Activated CD8-positive, alpha-beta memory T cell treated with anti-CD3 and anti-CD28 coated beads, Interleukin-2, amount 10 ng/mL, durations not matched to agents 7 days and 5 days (primary cell): ENCODE results near the gene USH2A. TPM values are rescaled to one million over a fixed set of nuclear protein-coding genes. Genes with fewer than 3 reads are reported as not detected.

ENCODE experiments used
- ATAC-seq: fragments of 150-1000 bp; cut with Tn5 transposase; one replicate; pipeline ENCODE4 v1.10.0; 2021; ENCODE audit warnings: moderate library complexity
- CTCF ChIA-PET: fragments of 350-600 bp; sonication (Branson Sonifier 250); formaldehyde crosslinking; loops from one replicate; lab custom pipeline; 2021; ENCODE audit warnings: antibody characterized with exemption; lab: Charles Lee
- DNase-seq: peaks from one replicate; pipeline ENCODE4 v3.0.0-alpha.2; 2020
- H3K27ac Mint-ChIP-seq: one replicate; pipeline ENCODE4 v1.8.0; 2021; ENCODE audit warnings: mild to moderate bottlenecking, mixed read lengths
- H3K27me3 Mint-ChIP-seq: one replicate; pipeline ENCODE4 v1.8.0; 2021; ENCODE audit warnings: mixed read lengths
- H3K36me3 Mint-ChIP-seq: one replicate; pipeline ENCODE4 v1.8.0; 2021; ENCODE audit warnings: mild to moderate bottlenecking, mixed read lengths
- H3K4me1 Mint-ChIP-seq: one replicate; pipeline ENCODE4 v1.8.0; 2021; ENCODE audit warnings: mixed read lengths
- H3K4me3 Mint-ChIP-seq: one replicate; pipeline ENCODE4 v1.8.0; 2021; ENCODE audit warnings: mild to moderate bottlenecking, moderate library complexity, mixed read lengths
- H3K9me3 Mint-ChIP-seq: one replicate; pipeline ENCODE4 v1.8.0; 2022; ENCODE audit warnings: low read depth, mixed read lengths
- total RNA-seq, 2 experiments: library from RNA; stranded (reverse); gene quantifications; one replicate each; pipeline ENCODE4 v1.2.3, GENCODE V29; 2021

Gene USH2A
- total RNA-seq, 2 experiments from 2014 or later: not detected

GRCh38 chr1:215731699-215732098 is 691.5 kb downstream of the USH2A start:
- H3K4me3 Mint-ChIP-seq: no peak overlapping the region
- no peaks in the 10 kb centered on the region for H3K27me3 Mint-ChIP-seq
- no peaks in the 10 kb centered on the region for H3K4me1 Mint-ChIP-seq
- DNase-seq: no peak
- CTCF ChIA-PET: no interaction called here
- H3K27ac Mint-ChIP-seq: no peak overlapping the region
- no peak for ATAC-seq
- no peaks in the 10 kb centered on the region for H3K36me3 Mint-ChIP-seq
- no peaks in the 10 kb centered on the region for H3K9me3 Mint-ChIP-seq

- ATAC-seq (no peak), DNase-seq (no peak)
- Mint-ChIP-seq H3K27ac (no peak overlapping the region), H3K9me3 (no peaks in the 10 kb centered on the region), H3K27me3 (no peaks in the 10 kb centered on the region), H3K4me3 (no peak overlapping the region), H3K36me3 (no peaks in the 10 kb centered on the region), H3K4me1 (no peaks in the 10 kb centered on the region)
- CTCF ChIA-PET: no interaction called here
These were observed 692.6 kb downstream of the USH2A start for GRCh38 chr1:215730600-215730999.

GRCh38 chr1:215728169-215728568 is 695.1 kb downstream of the USH2A start:
- Mint-ChIP-seq H3K36me3 (no peaks in the 10 kb centered on the region), H3K4me3 (no peak overlapping the region), H3K27ac (no peak overlapping the region), H3K27me3 (no peaks in the 10 kb centered on the region), H3K9me3 (peaks cover 1% of the 10 kb centered on the region), H3K4me1 (no peaks in the 10 kb centered on the region)
- CTCF ChIA-PET: no interaction called here
- DNase-seq (no peak), ATAC-seq (no peak)

GRCh38 chr1:215720126-215720525 is 703.1 kb downstream of the USH2A start:
- no peak overlapping the region for H3K4me3 Mint-ChIP-seq
- CTCF ChIA-PET: no interaction called here
- peaks cover 8% of the 10 kb centered on the region for H3K9me3 Mint-ChIP-seq
- H3K36me3 Mint-ChIP-seq: no peaks in the 10 kb centered on the region
- DNase-seq: no peak
- no peaks in the 10 kb centered on the region for H3K27me3 Mint-ChIP-seq
- H3K4me1 Mint-ChIP-seq: no peaks in the 10 kb centered on the region
- no peak overlapping the region for H3K27ac Mint-ChIP-seq
- ATAC-seq: no peak

- CTCF ChIA-PET: no interaction called here
- H3K27me3 Mint-ChIP-seq: no peaks in the 10 kb centered on the region
These were observed 703.7 kb downstream of the USH2A start for GRCh38 chr1:215719552-215719951.

GRCh38 chr1:215718575-215719287 is 704.5 kb downstream of the USH2A start:
- CTCF ChIA-PET: no interaction called here
- Mint-ChIP-seq H3K36me3 (no peaks in the 10 kb centered on the region), H3K4me3 (no peak overlapping the region)

More at GRCh38 chr1:215719552-215719951, 703.7 kb downstream of the USH2A start:
- ATAC-seq (no peak), DNase-seq (no peak)
- H3K9me3 Mint-ChIP-seq: peaks cover 8% of the 10 kb centered on the region
- H3K36me3 Mint-ChIP-seq: no peaks in the 10 kb centered on the region
- no peak overlapping the region for H3K4me3 Mint-ChIP-seq
- H3K4me1 Mint-ChIP-seq: no peaks in the 10 kb centered on the region
- H3K27ac Mint-ChIP-seq: no peak overlapping the region

GRCh38 chr1:215717677-215718426 is 705.4 kb downstream of the USH2A start:
- no peak overlapping the region for H3K27ac Mint-ChIP-seq
- CTCF ChIA-PET: no interaction called here
- H3K4me3 Mint-ChIP-seq: no peak overlapping the region
- ATAC-seq (no peak), DNase-seq (no peak)
- H3K27me3 Mint-ChIP-seq: no peaks in the 10 kb centered on the region
- no peaks in the 10 kb centered on the region for H3K4me1 Mint-ChIP-seq
- no peaks in the 10 kb centered on the region for H3K36me3 Mint-ChIP-seq
- H3K9me3 Mint-ChIP-seq: peaks cover 6% of the 10 kb centered on the region

More at GRCh38 chr1:215718575-215719287, 704.5 kb downstream of the USH2A start:
- Mint-ChIP-seq H3K27ac (no peak overlapping the region), H3K9me3 (peaks cover 8% of the 10 kb centered on the region), H3K27me3 (no peaks in the 10 kb centered on the region), H3K4me1 (no peaks in the 10 kb centered on the region)
- no peak for ATAC-seq
- DNase-seq: no peak

- ATAC-seq: no peak
- CTCF ChIA-PET: no interaction called here
- DNase-seq: no peak
- Mint-ChIP-seq H3K9me3 (peaks cover 2% of the 10 kb centered on the region), H3K27ac (no peak overlapping the region), H3K27me3 (no peaks in the 10 kb centered on the region), H3K36me3 (no peaks in the 10 kb centered on the region), H3K4me1 (no peaks in the 10 kb centered on the region), H3K4me3 (no peak overlapping the region)
These were observed 712.4 kb downstream of the USH2A start for GRCh38 chr1:215710899-215711225.

GRCh38 chr1:215710036-215710898 is 713.0 kb downstream of the USH2A start:
- H3K4me1 Mint-ChIP-seq: no peaks in the 10 kb centered on the region
- CTCF ChIA-PET: no interaction called here
- H3K27me3 Mint-ChIP-seq: no peaks in the 10 kb centered on the region
- DNase-seq (no peak), ATAC-seq (no peak)
- H3K27ac Mint-ChIP-seq: no peak overlapping the region
- H3K36me3 Mint-ChIP-seq: no peaks in the 10 kb centered on the region
- H3K4me3 Mint-ChIP-seq: no peak overlapping the region
- H3K9me3 Mint-ChIP-seq: no peaks in the 10 kb centered on the region

- Mint-ChIP-seq H3K27me3 (no peaks in the 10 kb centered on the region), H3K27ac (no peak overlapping the region), H3K4me3 (no peak overlapping the region), H3K4me1 (no peaks in the 10 kb centered on the region), H3K9me3 (no peaks in the 10 kb centered on the region), H3K36me3 (no peaks in the 10 kb centered on the region)
- CTCF ChIA-PET: no interaction called here
- DNase-seq (no peak), ATAC-seq (no peak)
These were observed 719.0 kb downstream of the USH2A start for GRCh38 chr1:215704089-215704860.

GRCh38 chr1:215682232-215682631 is 741.0 kb downstream of the USH2A start:
- CTCF ChIA-PET: no interaction called here
- no peak for ATAC-seq
- Mint-ChIP-seq H3K4me3 (no peak overlapping the region), H3K9me3 (peaks cover 3% of the 10 kb centered on the region), H3K4me1 (no peaks in the 10 kb centered on the region), H3K36me3 (no peaks in the 10 kb centered on the region), H3K27me3 (no peaks in the 10 kb centered on the region), H3K27ac (no peak overlapping the region)
- DNase-seq: no peak

- CTCF ChIA-PET: no interaction called here
- Mint-ChIP-seq H3K4me3 (no peak overlapping the region), H3K9me3 (peaks cover under 1% of the 10 kb centered on the region), H3K36me3 (no peaks in the 10 kb centered on the region), H3K27me3 (no peaks in the 10 kb centered on the region), H3K4me1 (no peaks in the 10 kb centered on the region), H3K27ac (no peak overlapping the region)
- DNase-seq (no peak), ATAC-seq (no peak)
These were observed 742.2 kb downstream of the USH2A start for GRCh38 chr1:215681041-215681440.

- CTCF ChIA-PET: no interaction called here
- H3K4me1 Mint-ChIP-seq: no peaks in the 10 kb centered on the region
- H3K9me3 Mint-ChIP-seq: no peaks in the 10 kb centered on the region
- ATAC-seq: no peak
- H3K36me3 Mint-ChIP-seq: no peaks in the 10 kb centered on the region
- H3K27ac Mint-ChIP-seq: no peak overlapping the region
- no peak overlapping the region for H3K4me3 Mint-ChIP-seq
- no peak for DNase-seq
- H3K27me3 Mint-ChIP-seq: no peaks in the 10 kb centered on the region
These were observed 744.0 kb downstream of the USH2A start for GRCh38 chr1:215679231-215679630.
